Measurements from ENCODE around the gene HIPK4. TPM values are rescaled to one million over a fixed set of nuclear protein-coding genes. Genes with fewer than 3 reads are reported as not detected.
A peak's percentile ranks its signal among the peaks of the same experiment; 100 is the strongest.

The HIPK4 gene
- total RNA-seq, 1 donor from 2014 or later = not detected

DNA sequence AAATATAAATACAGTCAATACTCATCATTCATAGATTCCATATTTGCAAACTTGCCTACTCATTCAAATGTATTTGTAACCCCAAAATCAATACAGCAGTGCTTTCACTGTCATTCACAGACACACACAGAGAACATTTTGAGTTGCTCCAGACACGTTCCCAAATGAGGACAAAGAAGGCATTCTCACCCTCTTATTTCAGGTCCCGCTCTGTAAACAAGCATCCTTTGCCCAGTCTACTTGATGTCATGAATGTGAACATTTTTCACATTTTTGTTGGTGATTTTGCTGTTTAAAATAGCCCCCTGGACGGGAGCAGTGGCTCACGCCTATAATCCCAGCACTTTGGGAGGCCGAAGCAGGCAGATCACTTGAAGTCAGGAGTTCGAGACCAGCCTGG, 57.3 kb downstream of the HIPK4 start:
- Histone ChIP-seq H3K4me3 (ENCODE audit: insufficient read depth, low read depth, low read length) (no peak overlapping the region), H2AFZ (ENCODE audit: low read depth, low read length) (no peak overlapping the region), H3K9me3 (ENCODE audit: insufficient read depth, low read depth, low read length) (no peaks in the 10 kb centered on the region), H3K36me3 (ENCODE audit: insufficient read depth, low read length) (peaks cover 28% of the 10 kb centered on the region), H3K9ac (ENCODE audit: low read length) (no peak overlapping the region), H3K4me1 (ENCODE audit: insufficient read depth, low read length) (peaks cover 7% of the 10 kb centered on the region), H3K27me3 (ENCODE audit: insufficient read depth, low read length) (no peaks in the 10 kb centered on the region), H4K20me1 (ENCODE audit: insufficient read depth, low read length) (peaks cover 26% of the 10 kb centered on the region), H3K79me2 (ENCODE audit: insufficient read depth, low read length) (peaks cover 5% of the 10 kb centered on the region), H3K4me2 (ENCODE audit: low read length) (no peak overlapping the region), H3K27ac (ENCODE audit: low read depth, low read length) (no peak overlapping the region)
- H3K27me3 Mint-ChIP-seq (ENCODE audit: low read depth, unreplicated experiment) = no peaks in the 10 kb centered on the region
- DNase-seq (ENCODE audit: low read depth) (no peak), FAIRE-seq (no peak)
- peaks cover 21% of the 10 kb centered on the region for H3K36me3 Mint-ChIP-seq (ENCODE audit: low read depth, unreplicated experiment)
- no peaks in the 10 kb centered on the region for H3K4me1 Mint-ChIP-seq (ENCODE audit: low read depth, unreplicated experiment)
- no peak for TF ChIP-seq EZH2 (IDR thresholded peaks at IDR 0.05; ENCODE audit: insufficient read depth, low read length)
- TF ChIP-seq, protein P1, sequence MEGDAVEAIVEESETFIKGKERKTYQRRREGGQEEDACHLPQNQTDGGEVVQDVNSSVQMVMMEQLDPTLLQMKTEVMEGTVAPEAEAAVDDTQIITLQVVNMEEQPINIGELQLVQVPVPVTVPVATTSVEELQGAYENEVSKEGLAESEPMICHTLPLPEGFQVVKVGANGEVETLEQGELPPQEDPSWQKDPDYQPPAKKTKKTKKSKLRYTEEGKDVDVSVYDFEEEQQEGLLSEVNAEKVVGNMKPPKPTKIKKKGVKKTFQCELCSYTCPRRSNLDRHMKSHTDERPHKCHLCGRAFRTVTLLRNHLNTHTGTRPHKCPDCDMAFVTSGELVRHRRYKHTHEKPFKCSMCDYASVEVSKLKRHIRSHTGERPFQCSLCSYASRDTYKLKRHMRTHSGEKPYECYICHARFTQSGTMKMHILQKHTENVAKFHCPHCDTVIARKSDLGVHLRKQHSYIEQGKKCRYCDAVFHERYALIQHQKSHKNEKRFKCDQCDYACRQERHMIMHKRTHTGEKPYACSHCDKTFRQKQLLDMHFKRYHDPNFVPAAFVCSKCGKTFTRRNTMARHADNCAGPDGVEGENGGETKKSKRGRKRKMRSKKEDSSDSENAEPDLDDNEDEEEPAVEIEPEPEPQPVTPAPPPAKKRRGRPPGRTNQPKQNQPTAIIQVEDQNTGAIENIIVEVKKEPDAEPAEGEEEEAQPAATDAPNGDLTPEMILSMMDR (IDR thresholded peaks at IDR 0.05; ENCODE audit: insufficient read depth, low read depth, low read length) = no peak
- no peaks in the 10 kb centered on the region for H3K9me3 Mint-ChIP-seq (ENCODE audit: unreplicated experiment)
- H3K4me3 Mint-ChIP-seq (ENCODE audit: unreplicated experiment) = no peak overlapping the region
- no peak overlapping the region for H3K27ac Mint-ChIP-seq (ENCODE audit: unreplicated experiment)

DNA sequence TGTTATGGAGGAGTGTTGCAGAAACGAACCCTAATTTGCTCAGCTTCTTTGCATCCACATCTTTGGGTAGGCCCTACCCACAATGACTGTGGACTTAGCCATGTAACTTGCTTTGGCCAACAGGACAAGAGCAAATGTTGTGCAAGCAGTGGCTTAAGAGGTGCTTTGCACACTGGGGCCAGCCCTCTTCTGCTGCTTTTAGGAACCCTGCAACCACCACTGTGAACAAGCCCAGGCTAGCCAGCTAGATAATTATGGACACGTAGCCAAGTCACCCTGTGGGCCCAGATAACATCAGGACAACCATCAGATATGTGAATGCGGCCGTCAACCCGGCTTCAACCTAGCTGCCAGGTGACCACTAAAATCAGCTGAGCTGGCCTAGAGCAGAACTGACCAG, 58.9 kb downstream of the HIPK4 start:
- H3K27ac Mint-ChIP-seq (ENCODE audit: unreplicated experiment) = no peak overlapping the region
- H3K4me3 ChIP-seq (ENCODE audit: insufficient read depth, low read depth, low read length) = no peak overlapping the region
- no peak for TF ChIP-seq EZH2 (IDR thresholded peaks at IDR 0.05; ENCODE audit: insufficient read depth, low read length)

More for the DNA sequence above, 58.9 kb downstream of the HIPK4 start:
- H3K79me2 ChIP-seq (ENCODE audit: insufficient read depth, low read length) = peaks cover 2% of the 10 kb centered on the region
- H3K4me1 ChIP-seq (ENCODE audit: insufficient read depth, low read length) = no peaks in the 10 kb centered on the region
- peaks cover 33% of the 10 kb centered on the region for H3K36me3 ChIP-seq (ENCODE audit: insufficient read depth, low read length)
- no peaks in the 10 kb centered on the region for H3K27me3 ChIP-seq (ENCODE audit: insufficient read depth, low read length)
- H3K9me3 ChIP-seq (ENCODE audit: insufficient read depth, low read depth, low read length) = no peaks in the 10 kb centered on the region
- no peaks in the 10 kb centered on the region for H3K9me3 Mint-ChIP-seq (ENCODE audit: unreplicated experiment)
- H3K9ac ChIP-seq (ENCODE audit: low read length) = no peak overlapping the region
- no peak overlapping the region for H2AFZ ChIP-seq (ENCODE audit: low read depth, low read length)
- no peak overlapping the region for H3K4me2 ChIP-seq (ENCODE audit: low read length)
- H4K20me1 ChIP-seq (ENCODE audit: insufficient read depth, low read length) = peaks cover 12% of the 10 kb centered on the region
- H3K27me3 Mint-ChIP-seq (ENCODE audit: low read depth, unreplicated experiment) = no peaks in the 10 kb centered on the region
- no peak for DNase-seq (ENCODE audit: low read depth)
- H3K27ac ChIP-seq (ENCODE audit: low read depth, low read length) = no peak overlapping the region
- H3K4me1 Mint-ChIP-seq (ENCODE audit: low read depth, unreplicated experiment) = no peaks in the 10 kb centered on the region
- peaks cover 26% of the 10 kb centered on the region for H3K36me3 Mint-ChIP-seq (ENCODE audit: low read depth, unreplicated experiment)
- no peak for FAIRE-seq
- H3K4me3 Mint-ChIP-seq (ENCODE audit: unreplicated experiment) = no peak overlapping the region

Small RNA genes within 50 kb of the gene (microRNA-seq; reads per million reads assigned to microRNA genes)
- gene MIR6796 = 7.1 reads per million, percentile 29 among the genes with 10 or more reads in this experiment

Other genes starting within 250 kb of the HIPK4 start
- 17.2 and 19.0 TPM in 2 replicates for gene MAP3K10, start 198.8 kb downstream of the HIPK4 start, total RNA-seq
- not detected in 2 replicates for gene TTC9B, start 171.8 kb downstream of the HIPK4 start, total RNA-seq
- gene CCNP, start 163.5 kb downstream of the HIPK4 start, total RNA-seq = 0.43 and 0.62 TPM in 2 replicates
- 125 and 127 TPM in 2 replicates for gene AKT2, start 104.8 kb downstream of the HIPK4 start, total RNA-seq
- gene C19orf47, start 41.8 kb downstream of the HIPK4 start, total RNA-seq = 18.2 and 20.6 TPM in 2 replicates
- 728 and 882 TPM in 2 replicates for gene PLD3, start 41.5 kb downstream of the HIPK4 start, total RNA-seq
- 1.5 and 2.6 TPM in 2 replicates for gene PRX, start 23.2 kb upstream of the HIPK4 start, total RNA-seq
- 21.6 and 22.9 TPM in 2 replicates for gene SERTAD1, start 35.8 kb upstream of the HIPK4 start, total RNA-seq
- gene SERTAD3, start 54.2 kb upstream of the HIPK4 start, total RNA-seq = 49.7 and 58.5 TPM in 2 replicates
- 27.1 and 32.7 TPM in 2 replicates for gene BLVRB, start 75.6 kb upstream of the HIPK4 start, total RNA-seq
- gene SPTBN4, start 76.8 kb upstream of the HIPK4 start, total RNA-seq = 0.41 and 0.53 TPM in 2 replicates
- gene SHKBP1, start 186.7 kb upstream of the HIPK4 start, total RNA-seq = 56.3 and 60.4 TPM in 2 replicates
- 46.9 and 63.5 TPM in 2 replicates for gene LTBP4, start 211.2 kb upstream of the HIPK4 start, total RNA-seq